PC-3 (cell line): ENCODE data around the gene ADORA2A. TPM values are rescaled to one million over a fixed set of nuclear protein-coding genes. Genes with fewer than 3 reads are reported as not detected.
A peak's percentile ranks its signal among the peaks of the same experiment; 100 is the strongest.

Source experiments
- ATAC-seq: fragments of 200-7000 bp; cut with Tn5 transposase; 2 replicates; pipeline ENCODE4 v1.9.1; 2020; ENCODE audit warnings: mild to moderate bottlenecking, moderate library complexity
- BruUV-seq: library from RNA; stranded (reverse); fragments of 400-500 nt; replicated peaks from 2 replicates; lab custom pipeline; 2021; lab: Mats Ljungman, UMichigan
- CTCF ChIA-PET: fragments of 300-600 bp; sonication (Branson Sonifier 250); formaldehyde crosslinking; loops from one replicate; lab custom pipeline; 2022; ENCODE audit warnings: antibody characterized with exemption; lab: Charles Lee
- POLR2A ChIA-PET: fragments of 300-600 bp; sonication (Branson Sonifier 250); formaldehyde crosslinking; loops from one replicate; lab custom pipeline; 2022; ENCODE audit warnings: antibody characterized with exemption; ENCODE audit not compliant: unreplicated experiment; lab: Charles Lee
- DNase-seq: peaks from one replicate; pipeline ENCODE4 v3.0.0-alpha.2; 2015
- H2AFZ ChIP-seq: fragments of 300-600 bp; sonication (generic); 2 replicates; pipeline ENCODE4 v1.6.0; 2016; ENCODE audit warnings: antibody characterized with exemption, low read length
- H3F3A ChIP-seq: fragments of 300-600 bp; sonication (generic); one replicate; pipeline ENCODE4 v1.6.0; 2017; ENCODE audit warnings: antibody characterized with exemption, low read length, control low read depth, mild to moderate bottlenecking; ENCODE audit not compliant: unreplicated experiment
- H3K27ac ChIP-seq: fragments of 300-600 bp; sonication (generic); 2 replicates; pipeline ENCODE4 v1.5.1; 2016; ENCODE audit warnings: mild to moderate bottlenecking, low read length
- H3K27me3 ChIP-seq: fragments of 300-600 bp; sonication (generic); 2 replicates; pipeline ENCODE4 v1.6.1; 2016; ENCODE audit warnings: low read length, mixed read lengths
- H3K36me3 ChIP-seq: fragments of 300-600 bp; sonication (generic); 2 replicates; pipeline ENCODE4 v1.6.1; 2016; ENCODE audit warnings: low read depth, mixed run types, low read length, mixed read lengths
- H3K4me1 ChIP-seq: fragments of 300-600 bp; sonication (generic); 2 replicates; pipeline ENCODE4 v1.5.1; 2016; ENCODE audit warnings: low read length; ENCODE audit not compliant: insufficient read depth
- H3K4me2 ChIP-seq: fragments of 300-600 bp; sonication (generic); 2 replicates; pipeline ENCODE4 v1.6.0; 2016; ENCODE audit warnings: low read length
- H3K4me3 ChIP-seq: fragments of 300-600 bp; sonication (generic); 2 replicates; pipeline ENCODE4 v1.5.1; 2016; ENCODE audit warnings: mild to moderate bottlenecking, low read length, mixed read lengths
- H3K79me2 ChIP-seq: fragments of 300-600 bp; sonication (generic); 2 replicates; pipeline ENCODE4 v1.6.1; 2017; ENCODE audit warnings: low read length, mixed read lengths
- H3K9ac ChIP-seq: fragments of 300-600 bp; sonication (generic); 2 replicates; pipeline ENCODE4 v1.6.0; 2016; ENCODE audit warnings: mild to moderate bottlenecking, low read length
- H3K9me2 ChIP-seq: fragments of 300-600 bp; sonication (generic); replicated peaks from 2 replicates; pipeline ENCODE4 v1.6.1; 2016; ENCODE audit warnings: mixed run types, low read length, mixed read lengths
- H3K9me3 ChIP-seq: fragments of 300-600 bp; sonication (generic); 2 replicates; pipeline ENCODE4 v1.6.1; 2016; ENCODE audit warnings: low read length, mixed read lengths
- H4K20me1 ChIP-seq: fragments of 300-600 bp; sonication (generic); 2 replicates; pipeline ENCODE4 v1.6.1; 2016; ENCODE audit warnings: low read length, mixed read lengths
- CTCF ChIP-seq: fragments of 300-600 bp; sonication (generic); conservative IDR thresholded peaks from 2 replicates; pipeline ENCODE4 v1.5.1; 2017; ENCODE audit warnings: antibody characterized with exemption, low read depth, mild to moderate bottlenecking, low read length
- EZH2 ChIP-seq: fragments of 300-600 bp; sonication (generic); IDR thresholded peaks from one replicate; pipeline ENCODE4 v1.6.1; 2017; ENCODE audit warnings: antibody characterized with exemption, mild to moderate bottlenecking, low read length; ENCODE audit not compliant: unreplicated experiment
- EZH2phosphoT487 ChIP-seq: fragments of 300-600 bp; sonication (generic); IDR thresholded peaks from 2 replicates; pipeline ENCODE4 v1.6.1; 2018; ENCODE audit warnings: mild to moderate bottlenecking, antibody characterized with exemption, low read length, borderline replicate concordance
- intact Hi-C: fragments of 100-400 bp; cut with micrococcal nuclease; formaldehyde crosslinking; loops from 2 replicates; pipeline ENCODE4 v1.9.0; 2023
- total RNA-seq: library from RNA; depleted of rRNA; stranded (reverse); fragments of >200 nt; gene quantifications from 2 replicates; pipeline ENCODE4 v1.2.3, GENCODE V29; 2014

The ADORA2A gene
- total RNA-seq, 1 experiment from 2014 or later, result 1.7 TPM

GRCh38 chr22:24463071-24463760 lies 35.8 kb downstream of the ADORA2A start:
- H2AFZ ChIP-seq, result no peak overlapping the region
- H3K4me2 ChIP-seq, result no peak overlapping the region
- POLR2A ChIA-PET, result no interaction called here
- no peaks in the 10 kb centered on the region for H3K79me2 ChIP-seq
- DNase-seq (peak; percentile 1), ATAC-seq (no peak)
- no peaks in the 10 kb centered on the region for H3K4me1 ChIP-seq
- H3K9me2 ChIP-seq, result no peaks in the 10 kb centered on the region
- H3K27me3 ChIP-seq, result no peaks in the 10 kb centered on the region
- H3K9ac ChIP-seq, result no peak overlapping the region
- CTCF ChIA-PET, result no interaction called here
- intact Hi-C loops, result no loop called here
- BruUV-seq, result no TSS peak
- no peaks in the 10 kb centered on the region for H3F3A ChIP-seq
- no peaks in the 10 kb centered on the region for H3K36me3 ChIP-seq
- H3K9me3 ChIP-seq, result no peaks in the 10 kb centered on the region
- H4K20me1 ChIP-seq, result no peaks in the 10 kb centered on the region
- H3K4me3 ChIP-seq, result no peak overlapping the region
- no peak overlapping the region for H3K27ac ChIP-seq
- TF ChIP-seq EZH2 (no peak), EZH2phosphoT487 (no peak), CTCF (no peak)

GRCh38 chr22:24465566-24465965 lies 38.2 kb downstream of the ADORA2A start:
- Histone ChIP-seq H3K4me2 (no peak overlapping the region), H3K36me3 (no peaks in the 10 kb centered on the region), H4K20me1 (no peaks in the 10 kb centered on the region), H3K79me2 (no peaks in the 10 kb centered on the region), H3K9me2 (no peaks in the 10 kb centered on the region), H3K27ac (no peak overlapping the region), H3K27me3 (no peaks in the 10 kb centered on the region), H3F3A (no peaks in the 10 kb centered on the region), H3K4me3 (no peak overlapping the region), H3K9ac (no peak overlapping the region), H3K4me1 (no peaks in the 10 kb centered on the region), H3K9me3 (no peaks in the 10 kb centered on the region), H2AFZ (0 out of 2 replicates have a peak overlapping the region, but pooled peaks have one; percentile 18)
- no peak for DNase-seq
- no TSS peak for BruUV-seq
- intact Hi-C loops, result no loop called here
- ATAC-seq, result no peak
- CTCF ChIA-PET, result no interaction called here
- TF ChIP-seq EZH2 (no peak), CTCF (no peak), EZH2phosphoT487 (no peak)
- POLR2A ChIA-PET, result no interaction called here

- BruUV-seq, result no TSS peak
- Histone ChIP-seq H3K4me1 (no peaks in the 10 kb centered on the region), H3K36me3 (no peaks in the 10 kb centered on the region), H3K27ac (no peak overlapping the region), H3K79me2 (no peaks in the 10 kb centered on the region), H3K9me3 (no peaks in the 10 kb centered on the region), H3K27me3 (no peaks in the 10 kb centered on the region), H3K4me2 (no peak overlapping the region), H2AFZ (no peak overlapping the region), H3K4me3 (no peak overlapping the region), H3F3A (no peaks in the 10 kb centered on the region), H3K9me2 (no peaks in the 10 kb centered on the region), H3K9ac (no peak overlapping the region), H4K20me1 (no peaks in the 10 kb centered on the region)
- TF ChIP-seq CTCF (no peak), EZH2phosphoT487 (no peak), EZH2 (no peak)
- ChIA-PET CTCF (no interaction called here), POLR2A (no interaction called here)
- DNase-seq, result no peak
- intact Hi-C loops, result no loop called here
- no peak for ATAC-seq
These were observed 38.6 kb downstream of the ADORA2A start for GRCh38 chr22:24465975-24466374.
